ENCODE results near the gene N4BP3.
"Not testable (repeated sequence)": the region's sequence is repeated elsewhere in the genome, so short reads cannot be mapped to it uniquely, and the experiment has no call there.

The N4BP3 gene

DNA sequence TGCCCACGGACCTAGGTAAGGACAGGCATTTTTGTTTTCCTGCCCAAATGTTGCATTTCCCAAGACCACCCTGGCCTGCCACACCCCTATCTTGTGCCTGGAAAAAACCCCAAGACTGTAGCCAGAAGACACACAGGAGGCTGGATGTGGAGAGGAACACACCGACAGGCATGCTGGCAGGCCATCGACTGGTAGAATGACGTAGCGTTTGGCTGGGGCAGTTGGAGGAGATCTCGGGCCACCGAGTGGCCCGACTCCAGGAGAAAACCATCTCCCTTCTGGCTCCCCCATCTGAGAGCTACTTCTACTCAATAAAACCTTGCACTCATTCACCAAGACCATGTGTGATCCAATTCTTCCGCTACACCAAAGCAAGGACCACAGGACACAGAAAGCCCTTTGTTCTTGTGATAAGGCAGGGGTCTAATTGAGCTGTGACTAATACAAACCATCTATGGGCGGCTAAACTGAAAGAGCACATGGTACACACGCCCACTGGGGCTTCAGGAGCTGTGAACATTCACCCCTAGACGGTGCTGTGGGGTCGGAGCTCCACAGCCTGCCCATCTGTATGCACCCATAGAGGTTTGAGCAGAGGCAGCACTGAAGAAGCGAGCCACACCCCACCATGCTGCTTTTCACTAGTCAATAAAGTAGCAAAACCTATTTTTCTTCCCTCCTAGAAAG lies 38.9 kb upstream of the N4BP3 start:
- H3K4me3 ChIP-seq (ENCODE audit: low read depth, low read length): no peak overlapping the region
- TF ChIP-seq, protein P1, sequence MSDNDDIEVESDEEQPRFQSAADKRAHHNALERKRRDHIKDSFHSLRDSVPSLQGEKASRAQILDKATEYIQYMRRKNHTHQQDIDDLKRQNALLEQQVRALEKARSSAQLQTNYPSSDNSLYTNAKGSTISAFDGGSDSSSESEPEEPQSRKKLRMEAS (IDR thresholded peaks at IDR 0.05; ENCODE audit: low read depth, low read length): peak; percentile 57
- no peak for TF ChIP-seq POLR2A (IDR thresholded peaks at IDR 0.05; ENCODE audit: extremely low read depth, insufficient read length)
- peak; percentile 27; the same call in 1 of the 2 replicates for TF ChIP-seq MYC (IDR thresholded peaks at IDR 0.05; ENCODE audit: low read depth, low read length)

DNA sequence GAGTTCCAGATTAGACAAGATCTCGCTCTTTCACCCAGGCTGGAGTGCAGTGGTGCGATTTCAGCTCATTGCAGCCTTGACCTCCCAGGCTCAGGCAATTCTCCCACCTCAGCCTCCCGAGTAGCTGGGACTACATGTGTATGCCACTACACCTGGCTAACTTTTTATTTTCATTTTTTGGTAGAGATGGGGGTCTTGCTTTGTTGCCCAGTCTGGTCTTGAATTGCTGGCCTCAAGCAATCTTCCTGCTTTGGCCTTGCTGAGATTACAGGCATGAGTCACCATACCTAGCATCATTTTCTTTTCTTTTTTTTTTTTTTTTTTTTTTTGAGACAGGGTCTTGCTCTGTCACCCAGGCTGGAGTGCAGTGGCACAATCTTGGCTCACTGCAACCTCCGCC lies 36.4 kb upstream of the N4BP3 start:
- not testable (repeated sequence) for H3K4me3 ChIP-seq (ENCODE audit: low read depth, low read length); DNase-seq (ENCODE audit: low read depth)

More for the DNA sequence above, 38.9 kb upstream of the N4BP3 start:
- peak; percentile 50 for DNase-seq (ENCODE audit: low read depth)

DNA sequence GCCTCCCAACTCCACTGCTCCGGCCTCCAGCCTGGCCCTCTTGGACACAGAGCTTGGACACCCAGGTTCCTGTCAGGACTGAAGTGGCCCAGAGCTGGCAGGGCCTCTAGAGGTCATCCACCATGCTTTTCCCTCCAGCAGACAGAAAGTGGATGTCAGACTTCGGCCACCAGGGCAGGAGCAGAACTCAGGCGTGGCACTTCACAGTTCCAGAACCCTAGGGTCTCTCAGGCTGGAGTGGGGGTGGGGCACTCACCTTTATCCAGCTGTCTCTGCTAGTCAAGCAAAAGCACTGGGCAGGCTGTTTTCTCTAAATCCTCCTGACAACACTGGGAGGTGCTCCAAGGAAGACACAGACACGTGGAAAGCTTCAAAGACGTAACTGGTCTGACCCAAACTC lies 35.6 kb upstream of the N4BP3 start:
- TF ChIP-seq POLR2A (IDR thresholded peaks at IDR 0.05; ENCODE audit: extremely low read depth, insufficient read length) (no peak), MYC (IDR thresholded peaks at IDR 0.05; ENCODE audit: low read depth, low read length) (no peak)
- TF ChIP-seq, protein P1 (IDR thresholded peaks at IDR 0.05; ENCODE audit: low read depth, low read length): no peak
- TF ChIP-seq, protein P2, sequence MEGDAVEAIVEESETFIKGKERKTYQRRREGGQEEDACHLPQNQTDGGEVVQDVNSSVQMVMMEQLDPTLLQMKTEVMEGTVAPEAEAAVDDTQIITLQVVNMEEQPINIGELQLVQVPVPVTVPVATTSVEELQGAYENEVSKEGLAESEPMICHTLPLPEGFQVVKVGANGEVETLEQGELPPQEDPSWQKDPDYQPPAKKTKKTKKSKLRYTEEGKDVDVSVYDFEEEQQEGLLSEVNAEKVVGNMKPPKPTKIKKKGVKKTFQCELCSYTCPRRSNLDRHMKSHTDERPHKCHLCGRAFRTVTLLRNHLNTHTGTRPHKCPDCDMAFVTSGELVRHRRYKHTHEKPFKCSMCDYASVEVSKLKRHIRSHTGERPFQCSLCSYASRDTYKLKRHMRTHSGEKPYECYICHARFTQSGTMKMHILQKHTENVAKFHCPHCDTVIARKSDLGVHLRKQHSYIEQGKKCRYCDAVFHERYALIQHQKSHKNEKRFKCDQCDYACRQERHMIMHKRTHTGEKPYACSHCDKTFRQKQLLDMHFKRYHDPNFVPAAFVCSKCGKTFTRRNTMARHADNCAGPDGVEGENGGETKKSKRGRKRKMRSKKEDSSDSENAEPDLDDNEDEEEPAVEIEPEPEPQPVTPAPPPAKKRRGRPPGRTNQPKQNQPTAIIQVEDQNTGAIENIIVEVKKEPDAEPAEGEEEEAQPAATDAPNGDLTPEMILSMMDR (IDR thresholded peaks at IDR 0.05; ENCODE audit: low read depth, low read length): no peak
- no peak overlapping the region for H3K4me3 ChIP-seq (ENCODE audit: low read depth, low read length)
- DNase-seq (ENCODE audit: low read depth): no peak

DNA sequence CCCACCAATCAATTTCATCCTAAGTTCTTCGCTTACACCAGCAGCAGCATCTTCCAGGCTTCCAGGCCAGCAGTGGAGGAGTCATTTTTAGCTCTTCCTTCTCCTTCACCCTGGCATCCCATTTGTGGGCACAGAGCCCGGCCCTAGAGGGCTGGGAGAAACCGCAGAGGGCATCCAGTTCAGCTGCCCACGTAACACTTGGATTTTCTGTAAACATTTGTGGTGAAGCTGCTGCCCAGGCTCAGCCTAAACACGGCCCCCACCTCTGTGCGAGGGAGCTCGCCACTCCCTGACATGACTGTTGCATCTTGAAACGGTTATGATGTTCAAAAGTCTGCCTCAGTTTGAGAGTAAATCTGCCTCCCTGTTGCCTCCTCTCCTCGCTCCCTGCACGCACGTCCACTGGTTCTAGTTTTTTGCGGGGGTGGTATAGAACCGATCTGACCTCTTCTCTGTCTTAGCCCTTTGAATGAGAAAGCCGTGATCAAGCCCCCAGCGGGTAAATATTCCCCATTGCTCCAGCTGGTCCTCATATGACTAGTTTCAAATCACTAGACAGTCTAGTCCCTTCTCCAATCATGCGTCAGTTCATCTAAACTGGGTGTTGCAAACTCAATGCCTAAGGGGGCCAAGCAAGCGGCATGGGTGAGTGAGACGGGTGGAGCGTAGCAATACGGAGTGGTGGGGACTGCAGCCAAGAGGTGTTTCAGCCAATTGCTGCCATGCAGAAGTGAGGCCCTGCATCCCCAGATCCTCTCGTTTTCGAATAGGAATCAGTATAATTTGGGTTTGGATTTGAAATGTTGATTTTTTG lies 34.9 kb upstream of the N4BP3 start:
- DNase-seq (ENCODE audit: low read depth): peak; percentile 26
- TF ChIP-seq, protein P2 (IDR thresholded peaks at IDR 0.05; ENCODE audit: low read depth, low read length): no peak
- TF ChIP-seq MYC (IDR thresholded peaks at IDR 0.05; ENCODE audit: low read depth, low read length): no peak
- no peak for TF ChIP-seq POLR2A (IDR thresholded peaks at IDR 0.05; ENCODE audit: extremely low read depth, insufficient read length)
- TF ChIP-seq, protein P1 (IDR thresholded peaks at IDR 0.05; ENCODE audit: low read depth, low read length): no peak
- no peak overlapping the region for H3K4me3 ChIP-seq (ENCODE audit: low read depth, low read length)

DNA sequence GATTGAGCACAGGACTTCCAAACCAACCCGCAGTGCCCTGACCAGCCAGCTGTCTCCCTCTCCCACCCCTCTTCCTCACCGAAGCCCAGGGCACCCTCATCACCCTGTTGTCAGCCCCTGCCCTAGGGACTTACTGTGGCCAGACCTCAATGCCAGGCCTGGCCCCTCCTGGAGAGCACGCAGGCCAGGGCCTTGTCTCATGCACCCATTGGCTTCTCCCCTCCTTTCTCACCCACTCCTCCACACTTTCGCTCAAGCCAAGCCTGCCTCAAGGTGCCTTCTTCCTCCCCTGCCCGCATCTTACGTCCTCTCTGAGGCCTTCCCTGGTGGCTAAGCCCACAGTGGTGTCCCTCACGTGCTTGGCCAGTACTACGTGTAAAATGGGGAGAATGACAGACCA lies 33.3 kb upstream of the N4BP3 start:
- DNase-seq (ENCODE audit: low read depth): no peak
- TF ChIP-seq, protein P1 (IDR thresholded peaks at IDR 0.05; ENCODE audit: low read depth, low read length): no peak
- TF ChIP-seq POLR2A (IDR thresholded peaks at IDR 0.05; ENCODE audit: extremely low read depth, insufficient read length): no peak
- TF ChIP-seq MYC (IDR thresholded peaks at IDR 0.05; ENCODE audit: low read depth, low read length): no peak
- TF ChIP-seq, protein P2 (IDR thresholded peaks at IDR 0.05; ENCODE audit: low read depth, low read length): no peak
- H3K4me3 ChIP-seq (ENCODE audit: low read depth, low read length): no peak overlapping the region

DNA sequence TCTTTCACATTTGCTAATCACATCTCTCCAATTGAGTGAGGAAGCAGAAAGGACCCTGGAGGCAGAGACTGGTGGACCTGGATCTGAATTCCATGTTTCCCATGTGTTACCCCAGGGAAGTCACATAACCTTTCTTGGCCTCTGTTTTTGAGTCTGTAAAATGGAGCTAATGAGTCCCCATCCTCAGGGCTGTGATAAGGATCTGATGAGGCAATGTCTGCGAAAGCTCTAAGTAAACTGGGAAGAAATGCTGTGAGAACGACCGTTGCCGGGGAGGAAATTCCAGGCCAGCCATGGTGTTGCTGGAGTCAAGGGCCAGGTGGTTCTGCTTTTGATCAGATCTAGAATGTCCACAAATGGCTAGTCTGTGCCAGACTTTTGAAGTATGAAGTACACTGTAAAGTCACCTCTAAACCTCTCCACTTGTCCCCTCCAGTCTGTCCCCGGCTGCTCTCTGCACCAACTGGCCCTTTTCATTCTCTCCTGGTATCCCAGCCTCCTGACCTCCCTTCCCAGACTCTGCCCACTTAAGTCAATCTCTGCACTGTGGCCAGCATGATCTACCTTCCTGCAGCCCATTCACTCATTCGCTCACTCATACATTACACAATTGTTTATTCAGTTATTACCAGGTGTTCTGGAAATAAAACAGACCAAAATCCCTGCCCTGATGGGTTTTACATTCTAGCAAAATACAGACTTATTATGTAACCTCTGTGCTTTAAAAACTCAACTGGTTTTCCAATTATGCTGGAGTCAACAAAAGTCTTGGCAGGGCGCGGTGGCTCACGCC lies 32.5 kb upstream of the N4BP3 start:
- no peak for DNase-seq (ENCODE audit: low read depth)
- TF ChIP-seq MYC (IDR thresholded peaks at IDR 0.05; ENCODE audit: low read depth, low read length) (no peak), POLR2A (IDR thresholded peaks at IDR 0.05; ENCODE audit: extremely low read depth, insufficient read length) (no peak)
- TF ChIP-seq, protein P1 (IDR thresholded peaks at IDR 0.05; ENCODE audit: low read depth, low read length): no peak
- TF ChIP-seq, protein P2 (IDR thresholded peaks at IDR 0.05; ENCODE audit: low read depth, low read length): no peak
- H3K4me3 ChIP-seq (ENCODE audit: low read depth, low read length): no peak overlapping the region

Data from NB4 (cell line).